OCI-LY7 (cell line): ENCODE data around the gene VWA8. TPM values are rescaled to one million over a fixed set of nuclear protein-coding genes. Genes with fewer than 3 reads are reported as not detected.

Source experiments
- BruUV-seq: library from RNA; stranded (reverse); fragments of 400-500 nt; replicated peaks from 2 replicates; lab custom pipeline; 2021; lab: Mats Ljungman, UMichigan
- CTCF ChIA-PET: fragments of 300-600 bp; sonication (Branson Sonifier 250); formaldehyde crosslinking; loops from one replicate; lab custom pipeline; 2022; ENCODE audit warnings: antibody characterized with exemption; ENCODE audit not compliant: unreplicated experiment; lab: Charles Lee
- POLR2A ChIA-PET: fragments of 300-600 bp; sonication (Branson Sonifier 250); formaldehyde crosslinking; loops from one replicate; lab custom pipeline; 2022; ENCODE audit warnings: antibody characterized with exemption; lab: Charles Lee
- DNase-seq: peaks from one replicate; pipeline ENCODE4 v3.0.0-alpha.2; 2015; ENCODE audit warnings: low spot score
- H2AFZ ChIP-seq: fragments of 200-600 bp; sonication (generic), shearing (Covaris generic); 2 replicates; pipeline ENCODE4 v1.6.1; 2014; ENCODE audit warnings: mild to moderate bottlenecking, antibody characterized with exemption, low read length, moderate library complexity
- H3K27ac ChIP-seq: fragments of 200-600 bp; sonication (generic); 2 replicates; pipeline ENCODE4 v1.5.1; 2014; ENCODE audit warnings: mixed run types, low read depth, mild to moderate bottlenecking, moderate library complexity, low read length, inconsistent platforms; ENCODE audit not compliant: poor library complexity, severe bottlenecking
- H3K36me3 ChIP-seq: fragments of 200-600 bp; sonication (generic); 2 replicates; pipeline ENCODE4 v1.6.1; 2014; ENCODE audit warnings: mild to moderate bottlenecking, antibody characterized with exemption, low read length, moderate library complexity, mixed read lengths; ENCODE audit not compliant: insufficient read depth
- H3K4me1 ChIP-seq: fragments of 200-600 bp; sonication (generic); 2 replicates; pipeline ENCODE4 v1.5.1; 2014; ENCODE audit warnings: mild to moderate bottlenecking, low read length; ENCODE audit not compliant: insufficient read depth, poor library complexity, severe bottlenecking
- H3K4me2 ChIP-seq: fragments of 200-600 bp; sonication (generic); 2 replicates; pipeline ENCODE4 v1.6.1; 2014; ENCODE audit warnings: mild to moderate bottlenecking, low read length
- H3K4me3 ChIP-seq: fragments of 200-600 bp; sonication (generic); 2 replicates; pipeline ENCODE4 v1.5.1; 2014; ENCODE audit warnings: mild to moderate bottlenecking, low read depth, low read length; ENCODE audit not compliant: poor library complexity, severe bottlenecking
- H3K79me2 ChIP-seq: fragments of 200-600 bp; sonication (generic); 2 replicates; pipeline ENCODE4 v1.6.1; 2016; ENCODE audit warnings: low read depth, mild to moderate bottlenecking, low read length, moderate library complexity, mixed read lengths; ENCODE audit not compliant: insufficient read depth
- H3K9me2 ChIP-seq: fragments of 200-600 bp; sonication (generic); 2 replicates; pipeline ENCODE4 v1.6.1; 2016; ENCODE audit warnings: mild to moderate bottlenecking, low read length, mixed read lengths; ENCODE audit not compliant: insufficient read depth
- H3K9me3 ChIP-seq: fragments of 200-600 bp; sonication (generic); 2 replicates; pipeline ENCODE4 v1.6.1; 2014; ENCODE audit warnings: mild to moderate bottlenecking, mixed run types, low read length, mixed read lengths
- H4K20me1 ChIP-seq: fragments of 200-600 bp; sonication (generic); 2 replicates; pipeline ENCODE4 v1.6.1; 2014; ENCODE audit warnings: mild to moderate bottlenecking, antibody characterized with exemption, low read length, moderate library complexity, mixed read lengths; ENCODE audit not compliant: insufficient read depth
- EZH2phosphoT487 ChIP-seq: fragments of 200-600 bp; sonication (generic); IDR thresholded peaks from 2 replicates; pipeline ENCODE4 v1.6.1; 2018; ENCODE audit warnings: low read depth, borderline replicate concordance, mild to moderate bottlenecking, mixed run types, antibody characterized with exemption, low read length, moderate library complexity, mixed read lengths
- intact Hi-C: fragments of 100-400 bp; cut with micrococcal nuclease; formaldehyde crosslinking; loops from one replicate; pipeline ENCODE4 v1.10.0; 2022; ENCODE audit not compliant: unreplicated experiment
- total RNA-seq, 2 experiments: library from RNA; depleted of rRNA in 1 of 2; stranded (reverse); fragments of >200 nt in 1 of 2; shearing (Covaris generic) in 1 of 2; gene quantifications; 2 replicates each; pipeline ENCODE4 v1.2.3, GENCODE V29; 2014 to 2022
- TF ChIP-seq, protein P1 (sequence below): fragments of 200-600 bp; sonication (generic); conservative IDR thresholded peaks from 2 replicates; pipeline ENCODE4 v1.5.1; 2014; ENCODE audit warnings: mild to moderate bottlenecking, antibody characterized with exemption, low read length, moderate library complexity, mixed read lengths

The VWA8 gene
- total RNA-seq, 2 experiments from 2014 or later: 26.4 to 31.5 TPM

DNA sequence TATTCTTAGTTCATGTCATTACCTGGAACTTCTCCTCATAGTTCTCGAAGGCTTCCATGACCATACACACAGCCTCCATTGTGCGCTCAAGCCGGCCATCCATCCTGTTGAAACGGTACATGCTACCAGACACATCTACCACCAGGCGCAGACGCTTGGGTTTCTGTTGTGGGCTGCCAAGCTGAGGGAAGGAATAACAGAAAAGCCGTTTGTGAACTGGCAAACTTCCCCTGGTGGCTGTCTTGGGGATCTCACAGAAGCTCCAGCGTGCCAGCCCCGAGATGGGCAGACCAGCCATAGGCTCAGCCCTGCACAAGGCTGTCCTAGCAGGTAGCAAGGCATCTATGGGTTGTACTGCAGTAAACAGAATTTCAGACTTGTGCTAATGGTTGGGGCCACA is 373.4 kb downstream of the VWA8 start:
- Histone ChIP-seq H3K4me2 (no peak overlapping the region), H4K20me1 (no peaks in the 10 kb centered on the region), H3K27ac (no peak overlapping the region), H2AFZ (no peak overlapping the region), H3K79me2 (no peaks in the 10 kb centered on the region), H3K4me1 (peaks cover 40% of the 10 kb centered on the region), H3K36me3 (peaks cover 37% of the 10 kb centered on the region), H3K4me3 (no peak overlapping the region), H3K9me3 (no peaks in the 10 kb centered on the region), H3K9me2 (no peaks in the 10 kb centered on the region)
- intact Hi-C loops: no loop called here
- no peak for TF ChIP-seq EZH2phosphoT487
- TF ChIP-seq, protein P1, sequence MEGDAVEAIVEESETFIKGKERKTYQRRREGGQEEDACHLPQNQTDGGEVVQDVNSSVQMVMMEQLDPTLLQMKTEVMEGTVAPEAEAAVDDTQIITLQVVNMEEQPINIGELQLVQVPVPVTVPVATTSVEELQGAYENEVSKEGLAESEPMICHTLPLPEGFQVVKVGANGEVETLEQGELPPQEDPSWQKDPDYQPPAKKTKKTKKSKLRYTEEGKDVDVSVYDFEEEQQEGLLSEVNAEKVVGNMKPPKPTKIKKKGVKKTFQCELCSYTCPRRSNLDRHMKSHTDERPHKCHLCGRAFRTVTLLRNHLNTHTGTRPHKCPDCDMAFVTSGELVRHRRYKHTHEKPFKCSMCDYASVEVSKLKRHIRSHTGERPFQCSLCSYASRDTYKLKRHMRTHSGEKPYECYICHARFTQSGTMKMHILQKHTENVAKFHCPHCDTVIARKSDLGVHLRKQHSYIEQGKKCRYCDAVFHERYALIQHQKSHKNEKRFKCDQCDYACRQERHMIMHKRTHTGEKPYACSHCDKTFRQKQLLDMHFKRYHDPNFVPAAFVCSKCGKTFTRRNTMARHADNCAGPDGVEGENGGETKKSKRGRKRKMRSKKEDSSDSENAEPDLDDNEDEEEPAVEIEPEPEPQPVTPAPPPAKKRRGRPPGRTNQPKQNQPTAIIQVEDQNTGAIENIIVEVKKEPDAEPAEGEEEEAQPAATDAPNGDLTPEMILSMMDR: peak; percentile 48
- CTCF ChIA-PET: interaction anchor here (1.4 to 1.8 kb wide), 2 partner anchors 27 to 129 kb away, joined by 3 to 4 read pairs; no protein-coding TSS in a partner anchor
- no TSS peak for BruUV-seq
- POLR2A ChIA-PET: interaction anchor here (0.6 to 1.5 kb wide), 9 partner anchors 17 to 127 kb away, joined by 3 to 5 read pairs (median 3); no protein-coding TSS in a partner anchor
- DNase-seq: peak; percentile 44

DNA sequence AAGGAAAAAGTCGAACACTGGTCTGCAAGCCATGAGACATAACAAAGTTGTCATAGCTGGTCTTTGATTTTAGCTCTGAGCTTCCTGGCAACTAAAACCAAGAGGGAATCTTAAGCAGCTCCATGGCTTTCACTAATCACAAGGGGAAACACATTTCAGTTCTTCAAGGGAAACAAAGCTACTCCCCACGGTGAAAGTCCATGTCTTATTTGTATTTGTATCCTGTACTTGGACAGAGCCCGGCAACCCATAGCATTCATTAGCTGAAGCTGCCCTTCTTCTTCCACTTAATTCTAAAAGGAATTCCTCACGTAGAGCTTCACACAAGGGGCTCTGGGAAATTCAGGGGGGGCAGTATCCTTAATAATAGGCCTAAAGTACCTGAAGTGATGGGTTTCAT is 374.7 kb downstream of the VWA8 start:
- CTCF ChIA-PET: no interaction called here
- TF ChIP-seq EZH2phosphoT487: no peak
- TF ChIP-seq, protein P1: no peak

DNA sequence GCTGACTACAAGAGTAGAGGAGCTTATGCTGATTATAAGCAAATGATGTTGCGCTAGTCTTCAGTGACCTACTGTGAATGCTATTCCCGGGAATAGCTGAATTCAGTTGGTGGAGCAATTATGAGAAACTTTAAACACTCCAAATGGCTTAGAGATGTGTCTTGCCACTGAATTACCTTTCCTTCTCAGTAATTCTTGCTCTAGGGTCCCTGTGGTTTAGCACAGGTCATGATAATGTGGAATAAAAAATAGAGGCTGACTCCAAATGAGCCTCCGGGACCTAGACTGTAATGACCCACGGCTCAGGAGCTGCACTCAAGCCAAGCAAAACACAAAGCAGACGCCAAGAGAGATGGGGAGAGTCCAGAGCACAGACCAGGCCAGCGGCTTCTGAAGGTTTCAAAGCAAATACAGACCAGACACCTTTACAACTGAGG is 378.9 kb downstream of the VWA8 start:
- Histone ChIP-seq H2AFZ (no peak overlapping the region), H3K79me2 (no peaks in the 10 kb centered on the region), H3K9me2 (no peaks in the 10 kb centered on the region), H3K4me1 (no peaks in the 10 kb centered on the region), H3K4me2 (no peak overlapping the region), H3K36me3 (peaks cover 30% of the 10 kb centered on the region), H4K20me1 (no peaks in the 10 kb centered on the region), H3K27ac (no peak overlapping the region), H3K9me3 (no peaks in the 10 kb centered on the region), H3K4me3 (no peak overlapping the region)
- CTCF ChIA-PET: no interaction called here
- intact Hi-C loops: no loop called here
- DNase-seq: no peak
- TF ChIP-seq, protein P1: no peak
- TF ChIP-seq EZH2phosphoT487: no peak
- POLR2A ChIA-PET: interaction anchor here (1.0 to 1.4 kb wide), 2 partner anchors 8 to 11 kb away, joined by 3 to 5 read pairs; no protein-coding TSS in a partner anchor
- no TSS peak for BruUV-seq

More for the DNA sequence above, 374.7 kb downstream of the VWA8 start:
- Histone ChIP-seq H3K4me3 (no peak overlapping the region), H3K79me2 (no peaks in the 10 kb centered on the region), H2AFZ (no peak overlapping the region), H3K27ac (no peak overlapping the region), H3K4me1 (peaks cover 37% of the 10 kb centered on the region), H3K4me2 (no peak overlapping the region), H3K9me3 (no peaks in the 10 kb centered on the region), H3K36me3 (peaks cover 44% of the 10 kb centered on the region), H3K9me2 (no peaks in the 10 kb centered on the region), H4K20me1 (no peaks in the 10 kb centered on the region)
- intact Hi-C loops: no loop called here
- BruUV-seq: no TSS peak
- POLR2A ChIA-PET: interaction anchor here (0.6 to 2.0 kb wide), 8 partner anchors 8 to 100 kb away, joined by 3 to 5 read pairs (median 4); no protein-coding TSS in a partner anchor
- DNase-seq: no peak
